ENCODE measurements around the gene XDH.

DNA sequence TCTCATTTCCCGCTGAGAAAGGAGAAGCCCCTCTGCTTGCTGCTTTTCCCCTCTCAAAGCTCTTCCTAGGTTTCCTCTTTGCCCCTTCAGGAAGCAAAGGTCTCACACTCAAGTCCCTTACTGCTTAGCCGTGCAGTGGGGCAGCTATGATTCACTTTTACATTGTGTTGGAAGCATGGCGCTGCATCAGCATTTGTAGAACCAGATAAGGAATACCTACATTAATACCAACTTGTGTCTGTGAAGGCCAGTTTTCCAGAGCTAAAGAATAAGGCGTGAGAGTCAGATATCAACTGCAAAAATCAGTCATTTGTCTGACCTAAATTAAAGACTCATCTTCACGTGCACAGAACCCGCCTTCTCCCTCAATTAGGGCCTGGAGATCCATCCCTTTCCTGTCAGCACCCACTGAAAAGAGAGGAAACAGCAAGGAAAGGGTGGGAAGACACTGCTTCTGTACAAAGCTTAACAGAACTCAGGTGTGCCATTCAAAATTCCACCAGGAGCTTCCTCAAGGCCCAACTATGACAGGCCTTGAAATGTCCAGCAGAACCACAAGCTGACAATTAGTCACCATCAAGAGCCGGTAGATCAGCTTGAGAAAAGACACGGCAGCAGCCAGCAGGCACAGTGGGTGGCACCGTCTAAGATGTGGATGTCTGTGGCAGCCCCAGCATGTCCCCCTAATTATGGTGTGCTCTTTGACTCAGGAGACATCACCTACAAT, 16.1 kb upstream of the XDH start:
- TF ChIP-seq, protein P1, sequence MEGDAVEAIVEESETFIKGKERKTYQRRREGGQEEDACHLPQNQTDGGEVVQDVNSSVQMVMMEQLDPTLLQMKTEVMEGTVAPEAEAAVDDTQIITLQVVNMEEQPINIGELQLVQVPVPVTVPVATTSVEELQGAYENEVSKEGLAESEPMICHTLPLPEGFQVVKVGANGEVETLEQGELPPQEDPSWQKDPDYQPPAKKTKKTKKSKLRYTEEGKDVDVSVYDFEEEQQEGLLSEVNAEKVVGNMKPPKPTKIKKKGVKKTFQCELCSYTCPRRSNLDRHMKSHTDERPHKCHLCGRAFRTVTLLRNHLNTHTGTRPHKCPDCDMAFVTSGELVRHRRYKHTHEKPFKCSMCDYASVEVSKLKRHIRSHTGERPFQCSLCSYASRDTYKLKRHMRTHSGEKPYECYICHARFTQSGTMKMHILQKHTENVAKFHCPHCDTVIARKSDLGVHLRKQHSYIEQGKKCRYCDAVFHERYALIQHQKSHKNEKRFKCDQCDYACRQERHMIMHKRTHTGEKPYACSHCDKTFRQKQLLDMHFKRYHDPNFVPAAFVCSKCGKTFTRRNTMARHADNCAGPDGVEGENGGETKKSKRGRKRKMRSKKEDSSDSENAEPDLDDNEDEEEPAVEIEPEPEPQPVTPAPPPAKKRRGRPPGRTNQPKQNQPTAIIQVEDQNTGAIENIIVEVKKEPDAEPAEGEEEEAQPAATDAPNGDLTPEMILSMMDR (conservative IDR thresholded peaks at IDR 0.05; ENCODE audit: low read depth, low read length) = no peak
- TF ChIP-seq EZH2 (IDR thresholded peaks at IDR 0.05; ENCODE audit: low read length, unreplicated experiment) (no peak), EZH2phosphoT487 (IDR thresholded peaks at IDR 0.05; ENCODE audit: borderline replicate concordance, low read length) (no peak)
